ENCODE measurements around the gene COL6A2. TPM values are rescaled to one million over a fixed set of nuclear protein-coding genes. Genes with fewer than 3 reads are reported as not detected.

Gene COL6A2
- total RNA-seq: 10 to 100 TPM; 11.9 to 14.2 TPM

DNA sequence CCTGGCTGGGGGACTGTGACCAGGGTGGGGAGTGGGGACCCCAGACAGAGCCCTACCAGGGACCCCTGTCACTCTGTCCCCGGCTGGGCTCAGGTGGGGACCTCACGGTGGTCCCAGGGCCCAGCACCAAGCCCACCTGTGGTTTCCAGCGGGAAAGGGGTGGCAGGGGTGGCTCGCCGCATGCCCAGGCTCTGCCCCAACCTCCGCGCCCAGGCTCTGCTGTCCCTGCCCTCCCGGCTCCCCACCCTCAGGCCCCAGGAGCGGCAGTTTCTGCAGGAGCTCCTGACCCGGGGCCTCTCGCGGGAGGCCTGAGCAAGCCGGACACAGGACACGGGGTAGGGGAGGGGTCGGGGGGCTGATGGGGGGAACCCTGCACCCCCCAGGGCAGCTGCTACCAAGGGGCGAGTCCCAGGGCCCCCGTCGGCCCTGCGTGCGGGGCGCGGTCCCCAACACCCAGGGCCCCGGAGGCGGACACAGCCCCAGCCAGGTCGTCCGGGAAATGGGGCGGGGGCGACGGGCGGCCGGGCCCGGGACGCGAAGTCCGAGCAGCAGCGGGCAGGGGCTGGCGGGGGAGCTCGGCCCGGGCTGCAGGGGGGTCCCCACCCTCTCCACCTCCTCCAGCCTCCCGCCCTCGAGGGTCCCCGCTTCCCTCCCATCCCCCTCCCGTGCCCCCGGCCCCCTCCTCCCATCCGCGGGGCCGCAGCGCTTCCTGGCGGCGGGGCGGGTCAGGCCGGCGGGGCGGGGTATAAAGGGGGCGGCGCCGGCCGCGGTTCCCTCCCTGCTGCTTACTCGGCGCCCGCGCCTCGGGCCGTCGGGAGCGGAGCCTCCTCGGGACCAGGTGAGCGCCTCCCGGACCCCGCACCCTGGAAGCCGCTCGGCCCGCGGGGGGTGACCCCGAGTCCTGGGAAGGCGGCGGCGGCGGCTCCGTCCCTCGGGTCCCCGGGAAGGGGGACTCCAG is at the start of gene COL6A2:
TSS of gene COL6A2 (plus strand) at position 777 of the 958 bp plus-strand sequence.
- Mint-ChIP-seq H3K36me3 (peaks cover 5 to 6% of the 10 kb centered on the region in 2 donors), H3K27ac (no peak within 1 kb of the TSS), H3K9me3 (peaks cover 0 to 14% of the 10 kb centered on the region in 2 donors)
- DNase-seq (ENCODE audit: low spot score in 2 of 2) (peak; percentile 68 to 75), ATAC-seq (peak; percentile 92)

DNA sequence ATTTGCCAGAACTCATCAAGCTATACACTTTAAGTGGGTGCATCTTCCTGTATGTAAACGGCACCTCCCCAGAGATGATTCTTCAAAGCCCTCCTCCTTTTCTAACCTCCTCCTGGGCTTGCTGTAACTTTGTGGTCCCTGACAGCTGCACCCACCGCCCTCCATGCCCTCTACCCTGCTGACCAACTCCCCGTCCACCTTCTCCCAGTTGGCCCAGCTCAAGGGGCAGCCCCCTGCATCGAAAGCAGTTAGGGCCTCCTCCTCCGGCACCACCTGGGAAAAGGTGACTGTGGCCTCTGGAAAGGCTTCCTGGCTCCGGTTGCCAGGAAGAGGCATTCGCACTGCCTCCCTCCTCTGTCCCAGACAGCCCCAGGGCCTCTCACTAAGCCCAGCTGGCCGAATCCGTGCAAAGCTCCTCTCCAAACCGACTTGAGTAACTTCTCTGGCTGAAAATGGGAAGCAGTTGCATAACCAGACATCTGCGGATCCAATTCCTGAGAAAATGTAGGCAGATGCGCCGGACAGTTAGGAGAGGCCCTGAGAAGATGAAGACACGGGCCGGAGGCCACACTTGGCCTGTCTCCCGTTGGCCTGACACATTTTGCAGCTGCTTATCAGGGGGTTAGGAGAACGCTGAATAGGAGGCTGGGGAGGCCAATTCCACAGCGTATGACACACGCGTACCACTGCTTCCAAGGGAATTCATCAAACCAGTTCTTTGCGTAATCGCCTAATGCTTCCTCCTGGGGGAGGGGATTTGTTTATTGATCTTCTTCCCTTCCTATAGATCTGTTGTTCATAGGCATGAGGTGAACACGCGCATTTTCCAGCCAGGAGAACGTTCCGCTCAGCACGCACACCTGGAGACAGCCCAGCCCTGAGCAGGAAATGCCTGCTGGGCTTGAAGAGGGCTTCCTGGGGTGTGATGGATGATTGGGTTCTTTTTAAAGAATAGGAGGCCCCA is 48.7 kb upstream of the COL6A2 start:
- no peak for DNase-seq (ENCODE audit: low spot score in 2 of 2)
- Mint-ChIP-seq H3K27ac (no peak overlapping the region), H3K9me3 (no peaks in the 10 kb centered on the region), H3K36me3 (no peaks in the 10 kb centered on the region)
- no peak for ATAC-seq

DNA sequence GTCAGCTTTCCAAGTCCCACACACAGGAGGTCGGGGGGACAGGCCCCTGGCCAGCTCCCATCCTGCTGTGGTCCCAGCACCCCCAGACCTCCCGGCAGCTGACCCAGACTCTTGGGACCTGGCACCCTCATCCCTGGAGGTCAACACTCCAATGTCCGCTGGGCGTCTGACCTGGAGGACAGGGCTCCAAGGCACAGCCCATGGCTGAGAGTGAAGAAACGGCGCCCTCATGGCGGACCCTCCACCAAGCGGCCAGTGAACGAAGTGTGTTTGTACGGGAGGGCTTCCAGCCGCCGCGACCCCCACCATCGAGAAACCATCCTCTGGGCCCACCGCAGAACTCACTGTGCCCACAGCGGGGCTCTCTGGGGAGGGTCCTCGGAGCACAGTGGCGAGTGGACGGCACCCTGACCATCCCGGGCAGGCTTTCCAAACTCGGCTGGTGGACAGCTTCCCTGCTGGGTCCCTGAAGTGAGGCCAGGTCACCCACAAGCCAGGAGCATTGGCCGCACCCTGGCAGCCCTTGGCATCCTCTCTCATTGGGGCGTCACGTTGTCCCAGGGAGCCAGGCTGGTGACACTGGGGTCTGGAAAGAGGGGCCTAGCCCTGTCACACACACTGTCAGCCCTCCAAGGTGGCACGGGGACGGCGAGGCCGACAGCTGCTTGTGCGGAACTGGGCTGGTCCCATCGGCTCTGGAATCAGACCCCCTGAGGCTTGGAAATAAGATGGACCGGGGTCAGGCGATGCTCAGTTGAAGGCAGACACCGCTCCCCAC is 47.8 kb upstream of the COL6A2 start:
- DNase-seq (ENCODE audit: low spot score in 2 of 2) (no peak), ATAC-seq (no peak)
- no peak overlapping the region for H3K27ac Mint-ChIP-seq
- H3K36me3 Mint-ChIP-seq: no peaks in the 10 kb centered on the region
- no peaks in the 10 kb centered on the region for H3K9me3 Mint-ChIP-seq

DNA sequence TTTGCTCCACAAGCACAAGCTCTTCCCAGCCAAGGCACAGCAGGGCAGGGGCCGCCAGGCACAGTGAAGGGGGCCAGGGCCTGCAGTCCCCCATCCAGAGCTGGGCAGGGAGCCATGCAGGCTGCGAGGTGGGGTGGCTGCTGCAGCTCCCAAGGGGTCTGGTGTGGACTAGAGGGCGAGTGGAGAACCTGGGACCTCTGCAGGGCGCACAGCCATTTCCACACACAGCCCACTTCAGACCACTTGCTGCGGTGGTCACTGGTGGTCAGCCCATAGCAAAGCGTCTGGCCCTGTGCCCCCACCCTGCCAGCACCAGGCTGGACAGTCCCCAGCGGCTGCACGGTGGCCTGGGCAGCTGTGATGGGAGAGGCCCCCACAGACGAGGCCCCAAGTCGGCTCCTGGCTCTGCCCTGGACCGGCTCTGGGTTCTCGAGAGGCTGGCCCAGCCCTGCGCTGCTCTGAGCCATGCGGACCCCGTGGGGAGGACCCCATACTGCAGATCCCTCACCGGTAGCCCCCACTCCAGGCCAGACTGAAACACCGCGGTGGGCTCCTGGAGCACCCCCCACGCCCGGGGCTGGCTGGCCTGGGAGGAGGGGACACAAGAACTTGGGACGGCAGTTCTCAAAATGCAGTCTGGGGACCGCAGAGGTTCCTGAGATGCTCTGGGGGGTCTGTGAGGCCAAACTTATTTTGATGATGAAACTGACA is 47.1 kb upstream of the COL6A2 start:
- ATAC-seq: no peak
- no peak for DNase-seq (ENCODE audit: low spot score in 2 of 2)
- no peak overlapping the region for H3K27ac Mint-ChIP-seq
- H3K9me3 Mint-ChIP-seq: no peaks in the 10 kb centered on the region
- H3K36me3 Mint-ChIP-seq: no peaks in the 10 kb centered on the region

DNA sequence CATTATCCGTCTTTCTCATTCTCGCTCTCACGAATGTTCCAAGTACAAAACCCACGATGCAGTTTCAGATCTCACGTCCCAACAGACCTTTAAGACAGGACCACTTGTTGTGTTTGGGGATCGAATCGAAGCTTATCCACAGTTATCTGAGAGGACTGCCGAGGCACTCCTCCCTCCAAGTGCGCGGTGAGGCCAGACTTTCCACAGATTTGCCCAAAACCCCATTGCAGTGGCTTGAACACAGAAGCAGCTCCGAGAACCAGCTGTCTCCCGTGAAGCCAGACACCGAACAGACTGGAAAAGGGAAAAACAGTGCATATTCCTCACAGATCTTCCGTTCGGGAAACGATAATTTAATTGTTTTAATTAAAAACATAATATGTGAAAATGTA is 46.5 kb upstream of the COL6A2 start:
- DNase-seq (ENCODE audit: low spot score in 2 of 2) (no peak), ATAC-seq (no peak)
- Mint-ChIP-seq H3K9me3 (no peaks in the 10 kb centered on the region), H3K36me3 (no peaks in the 10 kb centered on the region), H3K27ac (no peak overlapping the region)

DNA sequence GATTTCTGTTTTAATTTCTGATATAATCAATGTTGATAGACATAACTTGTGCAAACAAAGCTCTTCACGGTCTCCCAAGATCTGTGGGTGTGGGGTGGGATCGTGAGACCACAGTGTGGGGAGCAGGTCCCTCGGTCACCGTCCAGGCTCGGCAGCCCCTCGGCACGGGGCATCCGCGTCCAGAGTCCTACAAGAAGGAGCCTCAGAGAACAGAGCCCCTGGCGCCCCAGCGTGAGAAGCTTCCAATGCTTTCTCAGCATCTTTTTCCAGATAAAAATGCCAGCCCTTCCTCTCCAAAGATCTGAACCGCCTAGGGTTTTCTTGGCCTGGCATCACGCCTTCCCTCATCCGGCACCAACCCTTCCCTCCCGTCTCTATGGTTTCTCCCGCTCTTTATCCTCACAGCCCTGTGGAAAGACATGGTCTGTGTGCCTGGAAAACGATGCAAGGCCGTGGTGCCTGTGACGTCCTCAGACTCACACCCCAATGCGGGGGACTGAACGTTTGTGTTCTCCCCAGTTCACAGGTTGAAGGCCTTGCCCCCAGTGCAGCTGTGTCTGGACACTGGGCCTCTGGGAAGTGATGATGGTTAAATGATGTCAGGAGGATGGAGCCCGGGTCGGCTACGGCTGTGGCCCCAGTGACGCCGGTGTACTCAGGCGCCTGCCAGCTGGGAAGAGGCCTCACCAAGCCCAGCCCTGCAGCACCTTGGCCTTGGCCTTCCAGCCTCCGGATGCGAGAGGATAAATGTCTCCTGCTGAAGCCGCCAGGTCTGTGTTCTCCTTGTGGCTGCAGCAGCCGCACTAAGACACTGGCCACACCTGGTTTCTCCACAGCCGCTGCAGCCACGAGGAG is 45.9 kb upstream of the COL6A2 start:
- H3K27ac Mint-ChIP-seq: no peak overlapping the region
- DNase-seq (ENCODE audit: low spot score in 2 of 2): no peak
- H3K36me3 Mint-ChIP-seq: no peaks in the 10 kb centered on the region
- H3K9me3 Mint-ChIP-seq: no peaks in the 10 kb centered on the region
- no peak for ATAC-seq

DNA sequence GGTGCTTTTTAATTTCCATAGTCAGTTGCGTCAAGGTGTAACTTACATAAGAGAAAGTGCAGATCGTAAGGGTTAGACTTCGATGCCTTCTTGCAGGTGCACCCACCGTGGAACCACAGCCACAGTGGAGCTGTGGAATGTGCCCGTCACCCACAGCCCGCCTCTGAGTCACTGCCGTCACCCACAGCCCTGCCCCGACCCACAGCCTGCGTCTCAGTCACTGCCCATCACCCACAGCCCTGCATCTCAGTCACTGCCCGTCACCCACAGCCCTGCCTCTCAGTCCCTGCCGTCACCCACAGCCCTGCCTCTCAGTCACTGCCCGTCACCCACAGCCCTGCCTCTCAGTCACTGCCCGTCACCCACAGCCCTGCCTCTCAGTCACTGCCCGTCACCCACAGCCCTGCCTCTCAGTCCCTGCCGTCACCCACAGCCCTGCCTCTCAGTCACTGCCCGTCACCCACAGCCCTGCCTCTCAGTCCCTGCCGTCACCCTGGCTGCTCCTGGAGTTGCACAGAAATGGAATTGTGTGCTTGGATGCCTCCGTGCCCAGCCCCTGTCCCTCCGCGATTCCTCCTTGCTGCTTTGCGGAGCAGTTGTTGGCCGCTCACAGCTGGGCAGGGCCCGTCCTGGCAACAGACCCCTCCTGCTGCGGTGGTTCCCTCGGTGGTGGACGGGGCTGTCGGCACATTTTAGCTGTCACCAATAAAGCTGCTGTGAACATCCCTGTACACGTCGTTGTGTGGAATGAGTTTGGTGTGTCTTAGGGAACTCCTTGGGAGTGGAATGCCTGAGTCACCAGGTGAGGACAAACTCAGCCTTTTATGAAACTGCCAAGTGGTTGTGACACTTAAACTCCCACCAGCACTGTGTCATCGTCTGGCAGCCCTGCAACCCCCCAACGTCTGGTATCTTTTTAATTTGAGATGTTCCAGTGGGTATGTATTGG is 44.9 kb upstream of the COL6A2 start:
- Mint-ChIP-seq H3K9me3 (no peaks in the 10 kb centered on the region), H3K36me3 (no peaks in the 10 kb centered on the region), H3K27ac (no peak overlapping the region)
- ATAC-seq (peak; percentile 80 to 82), DNase-seq (ENCODE audit: low spot score in 2 of 2) (peak in 1 of 2 donors; percentile 25)

DNA sequence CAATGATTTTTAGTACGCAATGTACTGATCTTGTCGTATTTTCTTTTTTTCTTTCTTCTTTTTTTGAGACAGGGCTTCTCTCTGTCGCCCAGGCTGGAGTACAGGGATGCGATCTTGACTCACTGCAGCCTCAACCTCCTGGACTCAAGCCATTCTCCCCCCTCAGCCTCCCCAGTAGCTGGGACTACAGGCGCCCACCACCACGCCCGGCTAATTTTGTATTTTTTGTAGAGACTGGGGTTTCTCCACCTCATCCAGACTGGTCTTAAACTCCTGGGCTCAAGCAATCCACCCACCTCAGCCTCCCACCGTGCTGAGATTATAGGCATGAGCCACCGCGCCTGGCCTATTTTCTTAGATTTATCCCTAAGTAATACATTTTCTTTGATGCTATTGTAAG is 43.9 kb upstream of the COL6A2 start:
- DNase-seq (ENCODE audit: low spot score in 2 of 2) (no peak), ATAC-seq (no peak)
- Mint-ChIP-seq H3K36me3 (peaks cover 0 to 4% of the 10 kb centered on the region in 2 donors), H3K27ac (peak overlapping the region in 1 of 2 donors; percentile 41), H3K9me3 (peaks cover 0 to 7% of the 10 kb centered on the region in 2 donors)

DNA sequence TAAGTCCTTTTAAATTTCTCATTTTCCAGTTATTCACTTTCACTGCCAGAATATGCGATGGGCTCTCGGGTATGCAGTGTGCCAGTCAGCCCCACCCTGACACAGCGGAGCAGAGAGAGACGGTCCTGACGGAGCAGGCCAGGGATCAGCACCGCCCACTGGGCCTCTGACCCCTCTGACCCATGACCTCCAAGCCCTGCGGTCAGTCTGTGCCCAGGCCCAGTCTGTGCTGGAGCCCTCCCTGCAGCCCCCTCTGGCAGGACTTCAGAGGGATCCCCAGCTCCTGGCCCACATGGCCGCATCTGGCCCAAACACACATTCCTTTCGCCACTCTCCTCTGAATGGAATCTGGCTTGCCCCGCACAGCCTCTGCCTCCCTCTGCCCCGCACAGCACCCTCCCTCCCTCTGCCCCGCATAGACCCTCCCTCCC is 43.4 kb upstream of the COL6A2 start:
- Mint-ChIP-seq H3K9me3 (peaks cover 0 to 11% of the 10 kb centered on the region in 2 donors), H3K27ac (peak overlapping the region in 1 of 2 donors; percentile 41), H3K36me3 (peaks cover 0 to 4% of the 10 kb centered on the region in 2 donors)
- DNase-seq (ENCODE audit: low spot score in 2 of 2): peak in 1 of 2 donors; percentile 51
- ATAC-seq: no peak

DNA sequence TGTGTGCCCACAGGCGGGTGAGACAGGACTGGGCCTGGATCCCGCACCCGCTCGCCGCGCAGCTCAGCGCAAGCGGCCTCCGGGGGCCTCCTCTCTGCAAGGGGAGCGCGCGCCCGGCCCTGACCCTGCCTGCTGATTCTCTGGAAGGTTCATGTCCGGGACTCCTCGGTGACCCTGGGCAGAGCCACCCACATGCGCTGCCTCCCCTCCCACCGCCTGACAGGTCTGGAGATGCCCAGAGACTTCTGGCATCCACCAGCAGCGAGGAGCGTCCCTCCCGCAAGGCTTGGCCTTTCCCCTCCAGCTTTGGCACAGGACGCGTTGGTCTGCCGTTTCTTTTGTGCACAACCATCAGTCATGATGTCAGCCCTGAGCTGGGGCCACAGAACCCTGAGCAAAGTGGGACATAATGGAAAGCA is 42.0 kb upstream of the COL6A2 start:
- peak in 1 of 2 donors; percentile 49 for DNase-seq (ENCODE audit: low spot score in 2 of 2)
- Mint-ChIP-seq H3K27ac (no peak overlapping the region), H3K36me3 (peaks cover 0 to 4% of the 10 kb centered on the region in 2 donors), H3K9me3 (peaks cover 0 to 11% of the 10 kb centered on the region in 2 donors)
- ATAC-seq: no peak

DNA sequence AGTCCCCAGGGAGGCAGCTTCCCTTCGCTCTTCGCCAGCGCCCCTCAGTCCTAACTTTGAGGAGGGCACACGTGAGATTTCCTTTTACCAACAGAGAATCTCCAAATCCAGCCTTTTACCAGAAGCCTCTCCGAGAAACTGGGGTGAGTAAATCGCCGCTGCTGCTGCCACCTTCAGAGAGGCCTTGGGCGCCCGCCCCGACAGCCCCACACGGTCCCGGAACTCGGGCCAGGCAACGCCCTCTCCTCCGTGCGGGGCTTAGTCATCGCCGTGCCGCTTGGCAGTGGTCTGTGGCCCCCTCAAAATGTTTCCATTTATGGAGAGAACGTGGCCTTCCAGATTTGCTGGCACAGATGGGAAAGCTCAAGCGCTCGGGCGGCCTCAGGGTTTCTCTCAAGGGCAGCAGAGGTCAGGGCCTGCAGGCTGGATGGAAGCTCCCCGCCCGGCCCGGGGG is 41.4 kb upstream of the COL6A2 start:
- DNase-seq (ENCODE audit: low spot score in 2 of 2): peak in 1 of 2 donors; percentile 49
- Mint-ChIP-seq H3K9me3 (peaks cover 0 to 11% of the 10 kb centered on the region in 2 donors), H3K27ac (no peak overlapping the region), H3K36me3 (peaks cover under 1 to 4% of the 10 kb centered on the region in 2 donors)
- ATAC-seq: no peak

DNA sequence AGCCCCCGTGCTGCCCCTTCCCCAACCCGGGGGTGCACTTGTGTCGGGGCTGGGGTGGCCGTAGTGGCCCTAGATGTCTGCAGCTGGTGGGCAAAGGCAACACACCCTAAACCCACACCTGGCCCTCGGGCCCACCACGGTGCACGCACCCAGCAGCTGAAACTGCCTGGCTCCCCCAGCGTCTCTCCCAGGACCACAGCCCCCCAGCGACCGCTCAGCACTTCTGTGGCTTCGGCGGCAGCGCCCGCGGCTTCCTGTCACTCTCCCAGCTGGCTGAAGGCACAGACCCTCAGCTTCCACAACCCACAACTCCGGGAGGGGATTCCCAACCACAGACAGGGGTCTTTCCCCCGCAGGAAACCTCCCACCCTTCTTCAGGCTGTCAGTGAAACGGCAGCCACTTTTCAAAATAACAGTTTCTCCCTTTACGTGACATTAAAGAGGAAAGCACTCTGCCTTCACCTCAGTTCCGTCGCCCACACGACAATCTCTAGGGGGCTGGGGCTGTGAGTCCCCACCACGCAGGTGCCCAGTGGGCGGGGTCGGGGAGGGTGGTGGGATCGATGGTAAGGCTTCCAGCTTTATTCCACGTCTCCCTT is 40.7 kb upstream of the COL6A2 start:
- Mint-ChIP-seq H3K27ac (peak overlapping the region; percentile 61 to 79), H3K36me3 (peaks cover 4 to 8% of the 10 kb centered on the region in 2 donors), H3K9me3 (peaks cover 0 to 11% of the 10 kb centered on the region in 2 donors)
- DNase-seq (ENCODE audit: low spot score in 2 of 2): peak in 1 of 2 donors; percentile 58
- ATAC-seq: no peak

DNA sequence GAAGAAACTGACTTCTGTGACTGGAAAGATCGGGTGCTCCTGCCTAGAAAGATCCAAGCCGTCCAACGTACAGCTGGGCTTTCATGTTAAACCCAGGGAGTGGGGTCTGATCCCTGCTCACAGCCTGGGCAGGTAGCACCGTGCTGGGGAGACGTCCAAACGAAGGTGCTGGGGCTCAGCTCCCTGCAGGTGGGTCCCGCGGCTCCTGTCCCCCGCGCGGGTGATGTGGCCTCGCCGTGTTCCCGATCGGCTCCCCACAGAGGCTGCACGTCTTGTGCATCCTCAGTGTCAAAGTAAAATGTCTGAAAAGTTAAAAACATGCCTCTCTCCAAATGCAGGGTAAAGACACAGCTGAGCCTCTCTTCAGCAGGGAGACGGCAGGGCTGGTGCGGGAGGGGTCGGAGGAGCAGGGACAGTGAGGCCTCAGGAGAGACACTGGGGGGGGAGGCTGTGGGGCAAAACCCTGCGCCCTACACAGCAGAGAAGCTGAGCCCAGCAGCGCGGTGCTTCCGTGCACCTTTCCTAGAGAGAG is 40.1 kb upstream of the COL6A2 start:
- no peak for ATAC-seq
- Mint-ChIP-seq H3K27ac (peak overlapping the region in 1 of 2 donors; percentile 61), H3K9me3 (peaks cover 0 to 11% of the 10 kb centered on the region in 2 donors), H3K36me3 (peaks cover 4 to 11% of the 10 kb centered on the region in 2 donors)
- DNase-seq (ENCODE audit: low spot score in 2 of 2): peak in 1 of 2 donors; percentile 44

Measured in activated naive CD4-positive, alpha-beta T cell treated with anti-CD3 and anti-CD28 coated beads, Interleukin-2, amount 50 U/mL, for 72 hours (primary cell).